GM23248 (cell line): ENCODE measurements around the gene APOM. TPM values are rescaled to one million over a fixed set of nuclear protein-coding genes. Genes with fewer than 3 reads are reported as not detected.
A peak's percentile ranks its signal among the peaks of the same experiment; 100 is the strongest.

Experiments used
- DNase-seq: peaks from one replicate; pipeline ENCODE4 v3.0.0-alpha.2; 2015
- H2AFZ ChIP-seq: fragments of 200-600 bp; sonication (generic); 2 replicates; pipeline ENCODE4 v1.6.1; 2016; ENCODE audit warnings: antibody characterized with exemption
- H3F3A ChIP-seq: fragments of 200-600 bp; sonication (generic); 2 replicates; pipeline ENCODE4 v1.6.1; 2016; ENCODE audit warnings: mild to moderate bottlenecking, antibody characterized with exemption, mixed run types; ENCODE audit not compliant: insufficient read depth
- H3K27ac ChIP-seq: fragments of 200-600 bp; sonication (generic); 2 replicates; pipeline ENCODE4 v1.5.1; 2016; ENCODE audit warnings: mild to moderate bottlenecking
- H3K27me3 ChIP-seq: fragments of 200-600 bp; sonication (generic); replicated peaks from 2 replicates; pipeline ENCODE4 v1.6.1; 2016; ENCODE audit warnings: mild to moderate bottlenecking; ENCODE audit not compliant: insufficient read depth
- H3K36me3 ChIP-seq: fragments of 200-600 bp; sonication (generic); 2 replicates; pipeline ENCODE4 v1.6.1; 2016; ENCODE audit warnings: low read depth, mild to moderate bottlenecking
- H3K4me1 ChIP-seq: fragments of 200-600 bp; sonication (generic); 2 replicates; pipeline ENCODE4 v1.6.1; 2016; ENCODE audit warnings: mild to moderate bottlenecking; ENCODE audit not compliant: insufficient read depth
- H3K4me2 ChIP-seq: fragments of 200-600 bp; sonication (generic); one replicate; pipeline ENCODE4 v1.6.1; 2016; ENCODE audit warnings: mild to moderate bottlenecking; ENCODE audit not compliant: unreplicated experiment
- H3K4me3 ChIP-seq: fragments of 200-600 bp; sonication (generic); 2 replicates; pipeline ENCODE4 v1.5.1; 2016; ENCODE audit warnings: mild to moderate bottlenecking
- H3K79me2 ChIP-seq: fragments of 200-600 bp; sonication (generic); 2 replicates; pipeline ENCODE4 v1.6.1; 2016; ENCODE audit warnings: mild to moderate bottlenecking; ENCODE audit not compliant: insufficient read depth
- H3K9ac ChIP-seq: fragments of 200-600 bp; sonication (generic); 2 replicates; pipeline ENCODE4 v1.6.1; 2016; ENCODE audit warnings: mild to moderate bottlenecking
- H3K9me2 ChIP-seq: fragments of 200-600 bp; sonication (generic); 2 replicates; pipeline ENCODE4 v1.6.1; 2016; ENCODE audit warnings: mixed run types, mild to moderate bottlenecking, moderate library complexity; ENCODE audit not compliant: insufficient read depth
- H3K9me3 ChIP-seq: fragments of 200-600 bp; sonication (generic); one replicate; pipeline ENCODE4 v1.6.1; 2017; ENCODE audit warnings: low read depth
- H4K20me1 ChIP-seq: fragments of 200-600 bp; sonication (generic); 2 replicates; pipeline ENCODE4 v1.6.0; 2016; ENCODE audit not compliant: insufficient read depth
- EZH2 ChIP-seq: fragments of 200-600 bp; sonication (generic); IDR thresholded peaks from 2 replicates; pipeline ENCODE4 v1.6.1; 2018; ENCODE audit warnings: antibody characterized with exemption, mild to moderate bottlenecking; ENCODE audit not compliant: insufficient read depth, poor library complexity, severe bottlenecking
- EZH2phosphoT487 ChIP-seq: fragments of 200-600 bp; sonication (generic); IDR thresholded peaks from 2 replicates; pipeline ENCODE4 v1.6.1; 2018; ENCODE audit warnings: antibody characterized with exemption, moderate library complexity, mild to moderate bottlenecking, low read depth; ENCODE audit not compliant: insufficient read depth
- WGBS, 2 experiments: methylation state at CpG; one replicate each; pipeline ENCODE4 v1.1.6; 2015 to 2017; ENCODE audit warnings: low lambda C conversion rate in 2 of 2, low coverage in 1 of 2; ENCODE audit errors: missing lambda C conversion rate in 2 of 2; 5-methylcytosine and 5-hydroxymethylcytosine counted together
- in situ Hi-C: fragments of 300-500 bp; cut with MboI; formaldehyde crosslinking; loops from 2 replicates; pipeline ENCODE4 v1.15.0; 2020
- polyA plus RNA-seq: library from polyadenylated mRNA; unstranded; fragments of >200 nt; fragmentation: Nextera tagmentation; extraction: Ambion mirVana; gene quantifications from 2 replicates; pipeline ENCODE4 v1.2.1, GENCODE V29; 2016
- total RNA-seq: library from RNA; depleted of rRNA; stranded (reverse); fragments of >200 nt; shearing (Covaris generic); gene quantifications from 2 replicates; pipeline ENCODE4 v1.2.3, GENCODE V29; 2014

APOM gene
- total and polyA plus RNA-seq, 2 experiments from 2014 or later = 0.76 to 5.9 TPM

DNA sequence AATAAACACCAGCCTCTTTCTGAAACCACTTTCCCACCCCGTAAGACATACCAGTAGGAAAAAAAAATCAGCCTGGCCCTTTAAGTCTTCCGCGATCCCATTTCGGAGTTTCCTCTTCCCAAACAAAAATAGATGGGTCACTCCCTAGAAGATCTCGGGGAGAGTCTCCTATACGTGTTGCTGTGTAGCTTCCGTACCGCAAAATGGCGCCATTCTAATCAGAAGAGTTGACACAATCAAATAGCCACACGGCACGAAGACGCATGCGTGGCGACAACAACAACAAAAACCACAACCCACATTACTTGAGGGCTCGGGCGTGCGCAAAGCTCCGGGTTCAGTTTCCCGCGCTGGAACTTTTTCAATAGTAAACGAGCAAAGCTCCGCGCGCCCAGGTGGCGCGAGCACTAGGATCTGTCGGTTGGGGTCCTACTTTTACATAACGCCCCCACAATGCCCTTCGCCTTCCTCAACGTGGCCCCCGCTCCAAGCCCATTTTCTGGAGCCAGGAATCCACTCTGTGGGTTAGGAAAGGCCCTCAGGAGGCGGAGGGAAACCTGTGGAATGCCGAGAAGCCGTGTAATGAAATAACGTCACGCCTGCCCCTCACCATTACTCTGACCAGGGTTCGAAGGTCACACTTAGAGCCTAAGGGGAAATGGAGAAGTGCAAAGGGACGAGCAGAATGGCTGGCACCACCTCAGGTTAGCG lies 9.3 kb downstream of the APOM start, which contains the start of gene GPANK1:
Gene GPANK1, minus strand, starts transcription at position 208 of the 711 bp plus-strand sequence. CDS start 519 bp downstream, outside the sequence.
- TF ChIP-seq EZH2phosphoT487 = no peak
- TF ChIP-seq EZH2 = no peak
- Histone ChIP-seq H3K4me2 (peak within 1 kb of the TSS; percentile 93), H3K27me3 (no peaks in the 10 kb centered on the region), H4K20me1 (no peaks in the 10 kb centered on the region), H3K4me3 (peak within 1 kb of the TSS; percentile 89), H3K79me2 (peaks cover 82% of the 10 kb centered on the region), H2AFZ (peak within 1 kb of the TSS; percentile 71), H3K9ac (peak within 1 kb of the TSS; percentile 93), H3K4me1 (peaks cover 20% of the 10 kb centered on the region), H3K9me2 (no peaks in the 10 kb centered on the region), H3K9me3 (no peaks in the 10 kb centered on the region), H3K36me3 (peaks cover 17% of the 10 kb centered on the region), H3F3A (peaks cover 38% of the 10 kb centered on the region), H3K27ac (peak within 1 kb of the TSS; percentile 87)
- peak; percentile 95 for DNase-seq
- in situ Hi-C loops = no loop called here
- 1% methylated on average over 39 of the region's 39 CpGs for whole genome bisulfite sequencing, 2 experiments

- 0 to 1% methylated on average over 37 to 63 of the region's 63 CpGs for WGBS, 2 experiments
- Histone ChIP-seq H3K27me3 (no peaks in the 10 kb centered on the region), H4K20me1 (no peaks in the 10 kb centered on the region), H3K9me3 (no peaks in the 10 kb centered on the region), H3K4me2 (peak within 1 kb of the TSS; percentile 93), H3K4me1 (peaks cover 20% of the 10 kb centered on the region), H2AFZ (peak within 1 kb of the TSS; percentile 71), H3K4me3 (peak within 1 kb of the TSS; percentile 89), H3K9me2 (no peaks in the 10 kb centered on the region), H3F3A (peaks cover 38% of the 10 kb centered on the region), H3K9ac (peak within 1 kb of the TSS; percentile 93), H3K27ac (peak within 1 kb of the TSS; percentile 87), H3K79me2 (peaks cover 83% of the 10 kb centered on the region), H3K36me3 (peaks cover 21% of the 10 kb centered on the region)
- DNase-seq = peak; percentile 99
- no peak for TF ChIP-seq EZH2
- no peak for TF ChIP-seq EZH2phosphoT487
- in situ Hi-C loops = no loop called here
These were observed 10.0 kb downstream of the APOM start, which contains the start of gene CSNK2B for GRCh38 chr6:31665501-31666336. Gene CSNK2B, plus strand, starts transcription at chr6:31666080. Its CDS starts 752 bp downstream, at chr6:31666832.

DNA sequence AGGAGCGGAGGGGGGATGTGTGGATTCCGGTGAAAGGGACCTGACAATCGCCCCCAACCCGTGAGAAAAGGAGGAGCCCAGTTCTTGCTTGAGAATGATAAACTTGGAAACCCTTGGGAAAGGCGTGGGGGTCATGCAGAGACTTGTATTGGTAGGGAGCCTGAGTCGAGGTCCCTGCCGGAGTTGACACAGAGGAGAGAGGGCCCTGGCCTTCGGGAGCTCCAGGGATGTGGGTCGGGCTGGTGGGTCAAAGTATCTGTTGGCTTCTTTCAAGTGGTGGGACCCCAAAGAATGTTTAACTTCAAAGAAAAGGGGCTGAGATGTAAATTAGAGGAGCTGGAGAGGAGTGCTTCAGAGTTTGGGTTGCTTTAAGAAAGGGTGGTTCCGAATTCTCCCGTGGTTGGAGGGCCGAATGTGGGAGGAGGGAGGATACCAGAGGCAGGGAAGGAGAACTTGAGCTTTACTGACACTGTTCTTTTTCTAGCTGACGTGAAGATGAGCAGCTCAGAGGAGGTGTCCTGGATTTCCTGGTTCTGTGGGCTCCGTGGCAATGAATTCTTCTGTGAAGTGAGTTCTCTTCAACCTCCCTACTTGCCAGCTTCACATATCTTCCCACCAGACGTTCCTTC lies 10.8 kb downstream of the APOM start:
- no peaks in the 10 kb centered on the region for H3K9me2 ChIP-seq
- peak overlapping the region; percentile 54 for H2AFZ ChIP-seq
- H3K79me2 ChIP-seq = peaks cover 77% of the 10 kb centered on the region
- H3K9ac ChIP-seq = peak overlapping the region; percentile 93
- no peaks in the 10 kb centered on the region for H3K9me3 ChIP-seq
- no peaks in the 10 kb centered on the region for H4K20me1 ChIP-seq
- peak; percentile 65 for DNase-seq
- peaks cover 32% of the 10 kb centered on the region for H3F3A ChIP-seq
- no peaks in the 10 kb centered on the region for H3K27me3 ChIP-seq
- in situ Hi-C loops = no loop called here
- peak overlapping the region; percentile 78 for H3K27ac ChIP-seq
- no peak for TF ChIP-seq EZH2
- no peak for TF ChIP-seq EZH2phosphoT487
- peaks cover 21% of the 10 kb centered on the region for H3K36me3 ChIP-seq
- H3K4me3 ChIP-seq = peak overlapping the region; percentile 89
- 0 to 2% methylated on average over 14 to 15 of the region's 15 CpGs for WGBS, 2 experiments
- peaks cover 15% of the 10 kb centered on the region for H3K4me1 ChIP-seq
- peak overlapping the region; percentile 90 for H3K4me2 ChIP-seq

DNA sequence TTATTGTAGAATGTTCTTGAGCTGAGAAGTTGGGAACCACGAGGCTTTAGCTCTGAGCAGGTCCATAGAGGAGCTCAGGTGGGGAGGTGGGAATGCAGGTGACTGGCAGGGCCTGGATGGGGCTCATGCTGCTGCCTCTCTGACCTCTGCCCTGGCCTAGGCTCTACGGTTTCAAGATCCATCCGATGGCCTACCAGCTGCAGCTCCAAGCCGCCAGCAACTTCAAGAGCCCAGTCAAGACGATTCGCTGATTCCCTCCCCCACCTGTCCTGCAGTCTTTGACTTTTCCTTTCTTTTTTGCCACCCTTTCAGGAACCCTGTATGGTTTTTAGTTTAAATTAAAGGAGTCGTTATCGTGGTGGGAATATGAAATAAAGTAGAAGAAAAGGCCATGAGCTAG lies 14.0 kb downstream of the APOM start, which contains the start of gene LY6G5B:
Gene LY6G5B, plus strand, starts transcription at position 301 of the 400 bp plus-strand sequence. CDS start 975 bp downstream, outside the sequence.
- no peak within 1 kb of the TSS for H3K4me2 ChIP-seq
- H4K20me1 ChIP-seq = no peaks in the 10 kb centered on the region
- H3F3A ChIP-seq = peaks cover 22% of the 10 kb centered on the region
- no peak for DNase-seq
- H3K27me3 ChIP-seq = no peaks in the 10 kb centered on the region
- peaks cover 28% of the 10 kb centered on the region for H3K36me3 ChIP-seq
- H3K79me2 ChIP-seq = peaks cover 49% of the 10 kb centered on the region
- H3K4me3 ChIP-seq = no peak within 1 kb of the TSS
- no peak within 1 kb of the TSS for H3K27ac ChIP-seq
- H3K4me1 ChIP-seq = peaks cover 6% of the 10 kb centered on the region; the same call in 1 of the 2 replicates
- no peak within 1 kb of the TSS for H2AFZ ChIP-seq
- no peak for TF ChIP-seq EZH2
- no peak for TF ChIP-seq EZH2phosphoT487
- no peaks in the 10 kb centered on the region for H3K9me3 ChIP-seq
- peak within 1 kb of the TSS; percentile 93; the same call in 1 of the 2 replicates for H3K9ac ChIP-seq
- H3K9me2 ChIP-seq = no peaks in the 10 kb centered on the region
- in situ Hi-C loops = no loop called here
- 81% methylated on average over 8 of the region's 8 CpGs for WGBS, 2 experiments
